Measurements from ENCODE around the gene HOXB4.

The HOXB4 gene

DNA sequence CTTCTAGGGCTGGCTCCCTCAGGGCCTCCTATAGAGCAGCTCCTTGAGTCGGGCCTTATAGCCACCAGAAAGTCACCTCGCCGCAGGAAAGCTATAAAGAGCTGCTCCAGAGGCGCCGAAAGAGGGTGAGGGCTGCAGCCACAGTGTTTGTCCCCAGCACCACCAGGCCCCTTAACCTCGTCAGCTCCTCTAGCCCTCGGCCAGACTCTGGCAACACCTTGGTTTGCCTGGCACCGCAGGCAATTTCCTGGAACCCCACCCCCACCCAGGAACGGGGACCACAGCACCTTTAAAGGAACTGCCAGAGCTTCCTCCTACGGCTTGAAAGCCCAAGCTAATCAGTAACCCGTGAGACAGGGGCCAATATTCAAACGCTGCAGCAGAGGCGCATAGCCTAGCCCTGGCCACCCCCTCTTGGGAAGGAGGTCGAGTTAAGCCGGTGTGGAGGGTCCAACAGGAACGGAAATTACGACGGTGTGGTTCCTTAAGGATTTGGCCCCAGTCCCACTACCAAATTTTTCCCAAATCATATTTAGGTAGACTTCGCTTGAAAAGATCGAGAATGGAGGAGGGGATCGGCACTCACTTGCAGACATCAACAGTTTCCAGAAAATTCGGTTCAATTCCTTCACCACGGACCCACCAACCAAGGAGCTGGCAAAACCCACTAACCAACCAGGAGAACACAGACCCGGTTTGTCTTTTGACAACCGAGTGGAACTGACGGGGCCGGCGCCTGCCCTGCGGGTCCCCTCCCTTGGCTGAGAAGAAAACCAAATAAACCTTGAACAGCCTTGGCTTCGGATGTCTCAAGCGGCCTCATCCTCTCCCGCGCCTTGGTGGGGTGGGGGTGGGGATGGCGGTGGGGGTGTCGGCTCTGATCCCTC is 23.6 kb upstream of the HOXB4 start:
- DNase-seq (ENCODE audit: low read depth in 2 of 2): no peak

DNA sequence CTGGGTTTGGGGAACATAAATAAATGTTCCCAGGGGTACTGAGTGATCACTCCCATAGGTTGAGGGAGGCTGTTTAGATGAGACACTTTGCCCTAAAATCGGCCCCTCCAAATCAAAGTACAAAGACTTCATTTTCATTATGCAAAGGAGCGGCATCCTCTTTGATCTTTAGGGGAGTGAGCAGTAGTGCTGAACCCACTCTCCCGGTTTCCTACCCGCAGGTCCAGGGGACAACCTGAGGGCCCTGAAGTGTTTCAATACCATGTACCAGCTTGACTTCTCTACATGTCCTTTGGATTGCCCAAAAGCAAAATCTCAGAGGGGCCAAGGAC is 23.0 kb upstream of the HOXB4 start:
- no peak for DNase-seq (ENCODE audit: low read depth in 2 of 2)

DNA sequence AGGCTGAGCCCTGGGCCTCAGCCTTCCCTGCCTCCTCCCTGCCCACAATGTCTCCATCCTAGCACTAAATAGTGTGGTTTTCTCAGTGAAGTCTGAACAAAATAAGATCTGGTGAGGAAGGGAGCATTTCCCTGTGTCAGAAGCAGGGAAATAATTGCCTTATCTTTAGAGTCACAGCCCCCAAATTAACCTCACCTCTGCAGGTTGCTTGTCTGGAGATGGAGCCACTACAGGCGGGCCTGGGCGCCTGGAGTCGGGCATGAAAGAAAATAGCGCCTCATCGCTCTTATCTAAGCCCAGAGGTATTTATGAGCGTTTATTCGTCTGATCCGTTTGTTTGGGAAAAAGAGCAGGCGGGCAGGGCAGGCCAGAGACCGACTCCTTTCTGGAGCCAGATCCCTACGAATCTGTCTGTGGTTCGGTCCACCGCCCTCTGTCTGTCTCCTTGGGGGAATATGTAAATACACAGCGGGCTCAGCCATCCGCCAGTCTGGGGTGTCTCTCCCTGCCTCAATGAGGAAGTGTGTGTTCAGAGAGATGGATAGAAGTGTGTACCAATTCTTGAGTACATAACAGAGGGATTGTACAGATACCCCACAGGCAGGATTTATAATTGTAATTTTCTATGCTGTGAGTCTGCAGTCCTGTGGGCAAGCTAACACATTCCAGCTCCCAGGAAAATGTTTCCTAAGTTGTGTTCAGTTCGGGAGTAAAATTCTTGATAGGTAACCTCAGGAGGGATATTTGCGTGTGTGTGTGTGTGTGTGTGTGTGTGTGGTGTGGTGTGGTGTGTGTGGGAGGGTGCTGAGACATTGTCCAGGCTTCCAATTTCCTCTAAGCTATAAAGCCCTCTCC is 22.3 kb upstream of the HOXB4 start:
- DNase-seq (ENCODE audit: low read depth in 2 of 2): no peak

DNA sequence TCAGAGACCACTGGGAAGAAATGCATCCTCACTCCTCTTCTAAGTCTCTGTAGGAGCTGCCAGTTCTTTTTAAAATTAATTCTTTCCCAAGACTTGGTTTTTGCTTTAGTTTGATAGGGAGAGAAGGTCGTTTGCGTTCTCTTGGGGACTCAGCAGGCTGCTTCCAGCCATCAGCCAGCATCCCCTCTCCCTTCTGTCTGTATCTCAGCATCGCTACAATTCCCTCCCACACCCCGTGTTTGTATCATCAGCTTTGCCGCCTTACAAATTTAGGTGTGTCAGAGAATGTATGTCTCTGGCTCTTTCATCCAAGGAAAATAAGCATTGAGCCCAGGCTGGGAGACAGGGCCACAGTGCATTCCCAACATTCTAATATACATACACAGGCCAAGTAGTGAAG is 21.2 kb upstream of the HOXB4 start:
- DNase-seq (ENCODE audit: low read depth in 2 of 2): no peak

DNA sequence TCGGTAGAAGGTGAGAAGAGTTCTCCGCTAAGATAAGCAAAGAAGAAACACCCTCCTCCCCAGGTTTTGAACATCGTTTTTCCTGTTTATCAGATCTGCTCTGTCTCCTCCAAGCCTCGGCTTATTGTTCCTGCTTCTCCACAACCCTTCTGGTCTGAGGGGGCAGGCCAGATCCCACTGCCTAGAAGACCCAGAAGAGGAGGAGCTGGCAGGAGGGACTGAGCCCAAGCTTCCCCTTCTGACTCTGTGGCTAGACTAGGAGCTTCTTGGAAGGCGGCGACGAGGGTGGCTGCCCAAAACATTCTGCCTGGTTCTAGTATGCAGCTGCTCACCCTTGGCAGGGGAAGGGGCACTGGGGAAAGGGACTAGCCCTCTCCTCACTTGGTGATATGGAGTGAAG is 20.6 kb upstream of the HOXB4 start:
- DNase-seq (ENCODE audit: low read depth in 2 of 2): no peak

DNA sequence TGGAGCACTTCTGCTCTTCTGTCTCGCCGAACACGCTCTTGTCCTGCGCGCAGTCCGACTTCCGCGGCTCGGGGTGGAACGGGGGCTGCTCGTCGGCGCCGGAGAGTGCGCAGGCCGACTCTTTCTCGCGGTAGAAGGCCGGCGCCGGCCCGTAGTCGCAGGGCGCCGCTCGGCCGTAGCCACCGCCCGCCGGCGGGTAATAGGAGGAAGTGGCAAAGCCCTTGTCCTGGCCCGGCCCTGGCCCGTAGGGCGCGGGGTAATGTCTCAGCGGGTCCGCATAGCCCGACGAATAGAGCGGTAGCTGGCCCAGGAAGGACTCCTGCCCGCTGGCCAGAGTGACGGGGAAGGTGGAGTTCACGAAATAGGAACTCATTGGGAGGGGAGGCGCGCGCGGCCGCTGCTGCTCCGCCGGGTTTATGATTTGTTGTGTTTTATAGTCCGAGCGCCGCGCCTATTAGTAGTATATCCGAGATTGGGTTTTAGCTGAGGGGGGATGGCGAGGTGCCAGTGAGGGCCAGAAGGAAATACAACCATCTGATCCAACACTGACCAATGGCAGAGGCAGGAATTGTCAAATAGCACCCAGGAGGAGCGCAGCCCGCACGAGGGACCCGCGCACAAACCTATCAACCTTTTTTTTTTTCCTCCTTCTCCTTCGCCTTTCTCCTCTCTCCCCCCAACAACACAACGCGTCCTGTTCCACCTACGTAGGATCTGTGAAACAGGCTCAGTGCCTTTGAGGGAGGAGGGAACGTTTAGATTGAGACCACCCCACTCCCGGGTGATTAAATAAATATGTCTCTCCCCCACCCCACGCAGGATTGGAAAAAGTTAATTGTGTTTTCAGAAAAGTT is 19.9 kb upstream of the HOXB4 start:
- no peak for DNase-seq (ENCODE audit: low read depth in 2 of 2)

DNA sequence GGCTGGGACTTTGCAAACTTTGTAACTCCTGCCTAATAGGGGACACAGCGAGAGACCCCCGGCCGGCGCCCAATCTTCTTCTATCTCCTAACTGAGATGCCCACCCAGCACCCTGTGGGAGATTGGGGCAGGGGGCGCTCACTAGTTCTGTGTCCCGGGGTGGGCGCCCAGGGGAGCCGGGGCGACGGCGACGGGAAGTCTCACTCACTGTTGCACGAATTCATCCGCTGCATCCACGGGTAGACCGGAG is 19.3 kb upstream of the HOXB4 start:
- no peak for DNase-seq (ENCODE audit: low read depth in 2 of 2)

DNA sequence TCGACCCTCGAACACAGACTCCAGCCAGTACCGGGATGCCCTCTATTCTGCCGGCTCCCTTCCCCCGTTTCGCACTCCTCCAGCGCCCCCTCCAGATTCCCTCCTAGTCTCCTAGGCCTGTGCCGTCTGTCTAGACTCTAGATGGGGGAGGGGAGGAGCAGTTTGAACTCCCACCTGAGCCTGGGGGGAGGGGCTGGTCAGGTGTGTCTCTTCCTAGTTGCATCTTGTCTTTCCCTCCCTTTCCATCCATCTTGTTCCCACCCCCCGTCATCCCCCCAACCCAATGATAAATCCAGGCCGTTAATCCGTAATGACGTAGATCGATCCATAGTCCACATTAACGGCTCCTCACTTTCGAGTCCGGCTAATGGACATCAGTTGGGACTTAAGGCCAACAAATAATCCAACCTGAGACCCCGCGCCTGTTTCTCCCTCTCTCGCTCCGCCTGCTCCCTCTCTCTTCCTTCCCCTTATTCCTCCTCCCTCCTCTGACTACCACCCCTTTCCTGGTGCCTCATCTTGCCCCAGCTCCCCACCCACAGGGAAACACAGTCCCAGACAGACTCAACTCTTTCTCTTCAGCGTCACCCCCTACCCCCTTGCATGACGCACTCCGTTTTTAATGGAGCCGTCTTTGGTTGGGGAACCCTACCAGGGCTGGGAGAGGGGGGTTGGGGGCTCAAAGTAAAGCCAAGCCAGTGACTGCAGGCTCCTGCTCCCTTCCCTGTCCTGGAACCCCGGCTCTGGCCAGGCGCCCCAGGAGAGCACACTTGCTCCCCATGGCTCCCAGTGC is 18.8 kb upstream of the HOXB4 start:
- no peak for DNase-seq (ENCODE audit: low read depth in 2 of 2)

DNA sequence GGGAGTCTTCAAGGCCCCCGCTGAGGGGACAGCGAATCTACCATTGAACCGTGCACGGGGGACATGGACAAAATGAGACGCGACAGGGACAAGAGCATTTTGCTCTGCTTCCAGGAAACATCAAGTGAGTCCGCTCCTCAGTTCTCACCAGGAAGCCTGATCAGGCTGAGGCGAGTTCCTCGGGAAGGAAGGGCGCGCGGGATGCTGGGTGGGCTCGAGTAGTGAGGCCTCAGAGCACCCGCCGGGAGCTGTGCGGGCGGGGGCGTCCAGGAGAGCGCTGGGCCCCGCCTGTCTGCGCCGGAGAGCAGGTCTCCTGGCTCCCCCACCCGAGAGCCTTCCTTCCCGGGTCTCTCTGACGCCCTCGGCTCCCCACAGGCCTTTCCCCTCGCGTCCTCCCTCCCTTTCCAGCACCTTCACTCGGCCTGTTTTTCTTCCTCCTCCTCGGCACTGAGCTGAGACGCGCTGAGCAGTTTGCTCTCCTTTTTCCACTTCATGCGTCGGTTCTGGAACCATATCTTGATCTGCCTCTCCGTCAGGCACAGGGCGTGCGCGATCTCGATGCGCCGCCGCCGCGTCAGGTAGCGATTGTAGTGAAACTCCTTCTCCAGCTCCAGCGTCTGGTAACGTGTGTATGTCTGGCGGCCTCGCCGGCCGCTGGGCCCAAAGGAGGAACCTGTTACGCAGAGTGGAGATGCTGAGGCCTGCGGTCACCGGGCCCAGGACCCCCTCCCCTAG is 18.0 kb upstream of the HOXB4 start:
- no peak for DNase-seq (ENCODE audit: low read depth in 2 of 2)

DNA sequence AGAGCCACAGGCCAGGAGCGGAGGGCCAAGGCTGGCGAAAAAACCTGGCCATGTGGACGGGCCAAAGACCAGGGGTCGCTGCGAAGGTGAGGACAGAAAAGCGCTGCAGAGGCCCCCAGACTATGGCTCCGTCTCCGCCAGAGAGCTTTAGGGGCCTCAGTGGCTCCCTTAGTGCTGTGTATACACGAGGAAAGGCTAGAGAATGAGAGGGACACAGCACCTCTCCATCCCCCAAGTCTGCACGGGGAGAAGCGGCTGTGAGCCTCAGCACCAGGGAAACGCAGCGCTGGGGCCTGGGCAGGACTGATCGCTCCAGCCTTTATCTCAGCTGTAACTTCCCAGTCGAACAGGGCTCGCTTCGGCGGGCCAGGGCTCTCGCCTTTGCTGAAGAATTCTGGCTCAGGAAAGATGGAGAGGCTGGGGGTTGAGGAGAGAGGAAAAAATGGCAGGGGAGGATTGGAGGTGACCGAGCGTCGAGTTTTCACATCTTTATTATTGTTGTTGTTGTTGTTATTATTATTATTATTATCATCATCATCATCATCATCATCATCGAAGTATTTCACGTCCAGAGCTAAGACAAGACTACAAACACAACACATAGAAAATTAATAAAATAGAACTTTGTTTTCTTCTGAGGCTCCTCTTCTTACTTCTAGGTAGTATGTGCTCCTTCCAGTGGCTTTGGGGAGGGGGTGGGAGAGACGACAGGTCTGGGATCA is 17.3 kb upstream of the HOXB4 start:
- DNase-seq (ENCODE audit: low read depth in 2 of 2): no peak

DNA sequence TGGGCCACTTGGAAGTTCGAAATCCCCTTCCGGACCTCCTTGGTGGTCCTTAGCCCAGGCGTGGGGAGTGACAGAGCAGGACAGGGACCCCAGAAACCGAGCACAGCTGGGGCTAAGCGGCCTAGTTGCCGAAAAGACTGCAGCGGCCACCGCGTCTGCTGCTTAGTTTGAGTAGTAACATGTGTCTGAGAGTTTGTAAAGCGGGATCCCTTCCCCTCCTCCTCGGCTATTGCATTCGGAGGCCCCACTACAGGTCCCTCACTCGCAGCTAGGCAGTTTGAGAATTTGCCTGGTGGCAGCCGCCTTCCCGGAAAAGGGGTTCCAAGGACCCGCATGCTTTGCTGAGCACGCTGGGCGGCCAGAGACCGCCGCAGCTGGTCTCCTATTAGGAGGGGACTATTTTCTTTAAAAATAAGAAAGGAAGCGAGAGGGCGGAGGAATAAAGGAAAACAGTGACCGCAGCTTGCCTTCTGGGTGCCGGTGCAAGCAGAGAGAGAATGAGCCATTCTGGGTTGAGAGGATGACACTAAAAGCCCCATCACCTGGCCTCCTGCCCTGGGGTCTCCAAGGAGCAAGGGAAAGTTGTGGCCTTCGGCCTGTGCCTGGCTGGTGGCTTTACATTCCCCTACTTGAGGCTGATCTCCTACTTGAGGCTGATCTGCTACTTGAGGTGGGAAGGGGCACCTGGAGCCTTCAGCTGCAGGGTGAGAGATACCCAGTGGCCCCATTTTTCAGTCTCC is 16.6 kb upstream of the HOXB4 start:
- DNase-seq (ENCODE audit: low read depth in 2 of 2): no peak

DNA sequence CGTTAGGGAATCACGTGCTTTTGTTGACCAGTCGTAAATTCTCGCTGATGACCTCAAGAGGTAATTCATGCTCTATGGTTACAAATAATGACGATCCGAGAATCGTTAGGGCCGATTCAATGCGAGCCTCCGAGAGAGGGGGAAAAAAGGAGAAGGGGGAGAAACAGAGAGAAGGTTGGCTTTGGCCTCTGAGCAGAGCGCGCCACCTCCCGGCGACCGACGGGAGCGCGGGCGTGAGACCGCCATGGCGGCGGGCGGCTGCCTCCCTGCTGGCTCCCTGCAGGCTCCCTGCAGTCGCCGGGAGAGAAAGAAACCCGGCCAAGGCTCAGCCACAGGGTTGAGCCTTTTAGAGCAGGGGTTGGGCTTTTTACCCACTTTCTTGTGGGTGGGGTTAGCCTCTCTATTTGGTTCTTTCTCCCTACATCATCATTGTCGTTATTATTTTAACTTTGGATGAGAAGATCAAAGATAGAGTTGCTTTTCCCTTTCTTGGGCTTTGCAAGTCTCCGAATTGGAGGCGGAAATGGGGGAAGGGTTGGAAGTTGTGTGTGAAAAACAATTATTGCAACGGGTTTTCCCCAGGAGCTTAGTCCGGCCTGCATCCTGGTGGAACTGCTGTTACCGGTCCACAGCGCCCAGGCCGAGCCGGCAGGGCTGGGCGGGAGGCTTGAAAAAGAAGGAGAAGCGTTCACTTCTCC is 15.8 kb upstream of the HOXB4 start:
- peak; percentile 76 to 77 for DNase-seq (ENCODE audit: low read depth in 2 of 2)

DNA sequence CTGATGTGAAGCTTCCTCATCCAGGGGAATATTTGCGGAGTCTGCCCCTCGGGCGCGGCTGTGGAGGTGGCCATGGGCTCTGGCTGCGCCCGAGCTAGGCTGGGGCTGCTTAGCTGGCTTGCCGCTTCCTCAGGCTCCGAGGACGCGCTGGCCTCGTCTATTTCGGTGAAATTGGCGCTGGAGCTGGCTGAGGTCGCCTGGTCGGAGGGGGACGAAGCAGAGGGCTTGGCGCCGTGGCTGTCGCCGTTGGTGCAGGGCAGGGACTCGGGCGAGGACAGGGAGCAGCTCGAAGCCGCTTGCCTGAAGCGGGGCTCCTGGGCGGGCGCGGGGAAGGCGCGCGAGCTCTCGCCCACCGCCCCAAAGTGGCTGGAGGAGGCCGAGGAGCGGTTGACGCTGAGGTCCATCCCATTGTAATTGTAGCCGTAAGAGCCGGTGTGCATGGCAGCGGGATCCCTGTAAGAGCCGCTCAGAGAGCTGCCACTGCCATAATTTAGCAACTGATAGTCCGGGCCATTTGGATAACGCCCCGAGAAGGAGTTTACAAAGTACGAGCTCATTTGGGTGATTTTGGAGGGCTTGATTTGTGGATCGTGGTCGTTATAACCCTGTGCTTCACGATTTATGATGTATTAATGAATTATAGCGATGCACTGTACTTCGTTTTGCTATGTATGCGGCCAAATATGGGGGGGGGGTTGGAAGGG is 15.1 kb upstream of the HOXB4 start, which contains the start of gene HOXB5:
Gene HOXB5, minus strand, starts transcription at position 654 of the 704 bp plus-strand sequence. Its CDS starts 97 bp downstream, at position 557.
- no peak for DNase-seq (ENCODE audit: low read depth in 2 of 2)

DNA sequence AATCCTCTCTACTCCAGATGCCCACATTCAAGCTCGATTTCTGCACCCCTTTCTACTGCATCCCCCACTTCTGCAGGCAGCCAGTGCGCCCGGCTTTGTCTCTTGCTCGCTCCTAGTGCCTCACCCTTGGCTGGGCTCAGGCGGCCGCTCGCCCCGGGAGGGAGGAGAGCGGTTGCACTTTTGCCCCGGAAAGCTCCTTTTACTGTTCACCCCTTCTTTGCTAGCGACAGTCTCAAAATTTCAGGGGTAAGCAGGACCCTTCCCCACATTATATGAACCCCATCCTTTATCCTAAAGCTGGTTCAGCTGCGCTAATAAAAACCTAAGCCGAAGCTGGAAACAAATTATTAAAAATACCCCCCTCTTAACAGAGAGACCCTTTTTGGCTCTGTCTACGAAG is 14.4 kb upstream of the HOXB4 start:
- no peak for DNase-seq (ENCODE audit: low read depth in 2 of 2)

DNA sequence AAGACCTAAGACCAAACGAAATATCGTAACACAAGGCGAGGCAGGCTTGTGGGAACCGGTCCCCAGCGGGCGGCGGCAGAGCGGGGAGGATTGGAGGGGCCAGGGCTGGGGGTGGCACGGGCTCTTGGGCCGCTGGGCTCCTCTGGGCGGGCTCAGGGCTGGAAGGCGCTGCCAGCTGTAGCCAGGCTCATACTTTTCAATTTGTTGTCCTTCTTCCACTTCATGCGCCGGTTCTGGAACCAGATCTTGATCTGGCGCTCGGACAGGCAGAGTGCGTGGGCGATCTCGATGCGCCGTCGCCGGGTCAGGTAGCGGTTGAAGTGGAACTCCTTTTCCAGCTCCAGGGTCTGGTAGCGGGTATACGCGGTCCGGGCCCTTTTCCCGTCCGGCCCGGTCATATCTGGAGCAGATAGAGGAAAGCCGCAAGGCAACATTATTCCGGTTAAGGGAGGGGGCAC is 13.9 kb upstream of the HOXB4 start:
- DNase-seq (ENCODE audit: low read depth in 2 of 2): no peak

DNA sequence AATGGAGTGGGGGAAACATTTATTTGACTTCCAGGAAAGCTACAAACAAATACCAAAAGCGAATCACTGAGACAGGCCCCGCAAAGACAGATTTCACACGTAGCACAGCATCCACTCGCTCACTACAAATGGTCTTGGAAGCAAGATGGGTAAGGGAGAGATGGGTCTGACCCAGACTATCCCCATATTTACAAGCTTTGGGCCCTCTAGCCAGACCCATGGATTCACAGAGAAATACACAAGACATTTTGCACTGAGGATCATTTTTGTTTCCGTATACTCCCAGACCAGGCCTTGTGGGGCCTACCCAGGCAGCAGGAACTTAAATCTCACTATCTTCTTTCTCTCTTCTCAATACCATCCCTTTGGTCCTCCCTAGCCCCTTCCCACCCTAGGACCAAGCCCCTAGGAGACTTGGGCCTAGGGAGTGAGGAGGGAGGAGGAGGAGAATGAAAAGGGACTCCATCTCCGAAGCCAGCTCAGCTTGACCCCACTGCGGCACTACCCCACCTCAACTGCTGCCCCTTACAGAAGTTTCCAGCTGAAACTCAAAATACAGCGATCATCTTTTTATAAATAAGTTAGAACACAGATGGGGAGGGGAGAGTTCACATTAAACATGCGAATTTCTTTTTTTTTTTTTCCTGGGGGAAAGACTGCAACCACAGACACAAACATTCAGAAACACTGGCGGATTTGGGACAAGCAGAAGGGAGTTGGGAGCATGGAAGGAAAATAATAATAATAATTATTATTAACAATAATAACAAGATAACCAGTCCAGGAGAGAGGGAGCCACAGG is 13.3 kb upstream of the HOXB4 start:
- no peak for DNase-seq (ENCODE audit: low read depth in 2 of 2)

DNA sequence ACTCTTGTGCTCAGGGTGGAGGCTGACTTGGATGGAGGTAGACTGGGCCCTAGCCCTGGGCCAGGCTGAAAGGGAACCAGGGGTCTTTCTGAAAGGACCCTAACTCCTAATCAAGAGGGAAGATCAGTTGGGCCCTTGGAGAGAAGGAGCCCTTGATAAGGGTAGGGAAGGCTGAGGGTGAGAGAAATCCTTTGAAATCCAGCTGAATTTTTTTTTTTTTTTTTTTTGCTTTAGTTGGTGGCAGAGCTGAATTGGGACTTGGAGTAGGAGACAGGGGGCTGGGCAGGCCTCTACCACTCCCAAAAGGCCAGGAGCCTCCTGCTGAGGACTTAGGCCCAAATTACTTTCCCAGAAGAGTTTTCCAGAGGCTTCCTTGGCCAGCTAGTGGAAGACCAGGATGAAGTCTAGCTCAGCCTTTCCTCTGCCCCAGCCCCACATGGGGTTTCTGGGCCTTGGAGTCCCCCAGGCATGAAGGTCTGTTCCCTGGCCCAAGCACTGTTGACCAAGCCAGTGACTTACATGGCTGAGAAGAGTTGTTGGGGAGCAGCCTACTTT is 12.5 kb upstream of the HOXB4 start:
- DNase-seq (ENCODE audit: low read depth in 2 of 2): no peak

All from stimulated activated CD4-positive, alpha-beta T cell treated with anti-CD3 and anti-CD28 coated beads, Interleukin-4, amount 100 ng/mL, for 48 hours (primary cell).